Caki2 (cell line): ENCODE data around the gene VWA2. TPM values are rescaled to one million over a fixed set of nuclear protein-coding genes. Genes with fewer than 3 reads are reported as not detected.

Source experiments
- DNase-seq: peaks from one replicate; pipeline ENCODE4 v3.0.0-alpha.2; 2015; ENCODE audit warnings: low read depth
- in situ Hi-C: cut with HindIII; loops from 2 replicates; pipeline ENCODE4 v1.10.0; 2016; ENCODE audit warnings: low sequenced_read_pairs, low pct_unique_long_range_greater_than_20kb, mixed read lengths
- total RNA-seq: library from RNA; depleted of rRNA; stranded (reverse); fragments of >200 nt; shearing (Covaris generic); gene quantifications from 2 replicates; pipeline ENCODE4 v1.2.3, GENCODE V29; 2014; ENCODE audit warnings: low replicate concordance

Gene VWA2
- total RNA-seq, 1 experiment from 2014 or later, result not detected

DNA sequence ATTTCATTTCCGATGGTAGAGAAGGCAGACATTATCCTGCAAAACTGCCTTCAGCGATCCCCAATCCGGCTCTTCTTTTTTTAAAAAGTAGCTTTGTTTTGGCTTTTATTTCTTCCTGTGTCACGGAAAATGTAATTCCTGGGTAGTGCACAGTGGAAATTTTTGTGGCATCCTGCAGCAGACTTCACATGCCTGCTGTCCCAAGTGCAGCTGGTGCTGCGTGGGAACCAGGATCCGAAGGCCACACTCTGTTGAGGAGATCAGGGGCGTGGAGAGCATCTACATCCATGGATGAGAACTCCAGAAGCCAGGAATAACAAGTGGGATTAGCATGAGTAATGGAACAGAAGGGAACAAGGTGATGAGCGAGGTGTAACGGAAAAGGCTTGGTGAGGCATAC is 4.6 kb downstream of the VWA2 start:
- in situ Hi-C loops, result no loop called here
- no peak for DNase-seq

DNA sequence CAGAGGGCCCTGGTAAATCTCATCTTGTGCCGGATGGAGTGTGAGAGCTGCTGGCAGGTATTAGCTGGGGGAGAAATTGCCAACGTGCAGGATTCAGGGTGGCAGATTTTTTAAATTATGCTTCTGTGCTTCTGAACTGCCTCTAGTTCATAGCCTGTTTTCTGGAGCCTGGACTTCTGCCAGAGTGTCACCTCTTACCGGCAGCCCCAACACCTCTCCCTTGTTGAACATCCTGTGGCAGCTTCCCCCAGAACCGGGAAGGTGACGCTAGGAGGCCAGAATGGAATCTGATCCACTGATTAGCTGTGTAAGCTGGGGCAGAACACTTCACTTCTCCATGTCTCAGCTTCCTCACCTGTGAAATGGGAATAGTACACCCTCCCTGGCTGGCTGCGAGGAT is 5.1 kb downstream of the VWA2 start:
- in situ Hi-C loops, result no loop called here
- no peak for DNase-seq

DNA sequence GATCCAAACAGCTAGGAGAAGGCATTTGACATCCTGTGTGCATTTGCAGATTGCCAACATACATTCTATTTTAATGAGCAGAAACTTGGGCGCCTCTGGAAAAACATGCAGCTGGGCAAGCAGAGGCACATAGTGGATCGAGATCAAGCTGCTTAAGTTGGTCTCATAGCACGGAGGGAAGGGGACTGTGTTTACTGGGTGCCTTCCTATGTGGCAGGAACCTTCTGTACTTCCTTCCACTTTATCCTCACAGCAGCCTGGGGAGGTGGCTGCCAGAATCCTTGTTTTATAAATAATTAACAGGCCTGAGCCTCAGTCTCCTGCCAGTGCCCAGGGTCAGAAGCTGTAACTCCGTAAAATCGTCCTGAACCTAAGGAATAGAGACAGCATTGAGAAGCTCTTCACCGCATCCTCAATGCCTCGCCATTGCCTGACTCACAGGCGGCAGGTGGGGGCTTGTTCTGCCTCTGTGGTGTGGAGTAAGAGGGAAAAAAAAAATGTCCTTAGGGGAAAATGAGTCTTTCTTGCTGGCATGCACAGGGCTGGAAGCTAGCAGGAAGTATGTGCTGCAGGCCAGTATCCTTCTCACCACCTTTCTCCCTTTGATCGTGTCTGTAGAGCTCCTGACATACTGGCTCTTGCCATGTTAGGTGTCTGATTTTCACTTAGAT is 6.2 kb downstream of the VWA2 start:
- no peak for DNase-seq
- in situ Hi-C loops, result no loop called here

DNA sequence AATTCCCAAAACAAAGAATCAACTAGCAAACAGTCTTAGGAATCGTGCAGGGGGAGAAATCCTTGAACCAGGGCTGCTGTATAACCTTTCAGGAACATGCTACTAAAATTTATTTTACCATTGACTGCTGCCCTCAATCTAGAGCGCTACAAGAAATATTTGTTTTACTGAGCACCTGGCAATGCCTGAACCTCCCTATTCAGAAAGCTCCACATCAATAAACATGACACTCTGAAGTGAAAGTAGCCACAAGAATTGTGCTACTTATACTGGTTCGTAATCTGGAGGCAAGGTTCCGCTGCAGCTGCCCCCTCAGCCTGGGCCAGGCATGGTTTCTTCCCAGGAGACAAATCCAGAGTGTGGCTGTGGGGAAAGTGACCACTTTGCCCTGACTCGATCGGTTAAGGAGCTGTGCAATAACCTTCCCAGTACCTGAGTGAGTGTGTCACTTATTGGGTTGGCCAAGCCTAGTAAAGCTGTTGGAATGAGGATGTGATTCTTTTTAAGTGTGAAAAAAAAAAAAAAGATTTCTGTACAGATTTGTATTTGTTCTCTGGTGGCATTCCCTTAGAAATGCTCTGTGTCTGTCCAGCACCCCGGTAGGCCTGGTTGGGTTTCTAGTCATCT is 7.7 kb downstream of the VWA2 start:
- DNase-seq, result peak; percentile 26
- in situ Hi-C loops, result no loop called here

DNA sequence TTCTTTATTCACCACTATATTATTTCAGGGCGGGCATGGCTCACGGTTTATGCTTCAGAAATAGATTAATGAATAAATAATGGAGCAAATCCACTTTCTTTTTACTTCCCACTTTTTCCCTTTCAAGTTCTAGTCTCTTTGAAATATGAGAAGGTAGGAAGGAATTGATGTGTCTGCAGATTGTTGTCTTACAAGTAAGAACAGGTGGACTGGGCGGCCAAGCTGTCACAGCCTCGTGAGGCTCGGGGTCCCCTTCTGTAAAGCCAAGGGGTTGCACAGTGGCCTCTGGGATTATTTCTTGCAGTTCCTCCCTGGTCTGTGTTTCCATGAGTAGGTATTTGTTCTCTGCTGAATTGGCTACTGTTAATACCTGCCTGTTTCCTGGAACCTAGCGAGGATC is 11.2 kb downstream of the VWA2 start:
- in situ Hi-C loops, result no loop called here
- no peak for DNase-seq

DNA sequence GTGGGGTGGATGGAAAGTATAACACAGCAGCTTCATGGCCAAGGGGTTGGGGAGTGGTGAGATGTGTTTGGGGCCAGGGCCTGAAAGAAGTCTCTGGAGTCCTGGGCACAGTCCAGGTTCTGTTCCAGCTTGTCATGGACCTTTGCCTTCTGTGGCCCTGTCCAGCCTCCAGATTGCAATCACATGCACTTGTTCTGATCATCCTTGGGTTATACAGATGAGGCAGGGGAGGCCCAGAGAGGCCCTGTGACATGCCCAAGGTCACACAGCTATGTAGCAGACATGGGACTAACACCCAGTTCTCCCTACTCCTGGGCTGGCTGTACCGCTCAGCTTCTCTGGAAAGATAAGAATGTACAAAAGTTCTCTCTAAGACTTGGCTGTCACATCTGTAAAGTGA is 11.7 kb downstream of the VWA2 start:
- no peak for DNase-seq
- in situ Hi-C loops, result no loop called here

DNA sequence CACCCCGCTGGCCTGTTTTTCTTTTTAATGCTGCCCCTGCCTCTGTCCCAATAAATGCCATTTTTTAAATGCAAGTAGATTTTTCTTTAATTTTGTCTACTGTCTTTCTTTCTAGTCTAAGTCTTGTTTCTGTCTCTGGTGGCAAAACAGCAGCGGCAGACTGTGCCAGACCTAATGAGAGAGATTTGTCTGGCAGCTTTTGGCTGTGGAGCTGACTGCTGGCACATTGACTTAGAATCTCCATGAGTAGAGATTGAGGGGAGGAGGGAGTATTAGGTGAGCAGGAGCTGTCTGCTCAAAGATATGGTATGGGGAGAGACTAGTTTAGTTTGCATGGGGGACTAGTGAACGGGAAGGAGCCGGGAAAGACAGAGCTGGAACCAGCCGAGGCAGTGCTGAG is 13.0 kb downstream of the VWA2 start:
- DNase-seq, result no peak

DNA sequence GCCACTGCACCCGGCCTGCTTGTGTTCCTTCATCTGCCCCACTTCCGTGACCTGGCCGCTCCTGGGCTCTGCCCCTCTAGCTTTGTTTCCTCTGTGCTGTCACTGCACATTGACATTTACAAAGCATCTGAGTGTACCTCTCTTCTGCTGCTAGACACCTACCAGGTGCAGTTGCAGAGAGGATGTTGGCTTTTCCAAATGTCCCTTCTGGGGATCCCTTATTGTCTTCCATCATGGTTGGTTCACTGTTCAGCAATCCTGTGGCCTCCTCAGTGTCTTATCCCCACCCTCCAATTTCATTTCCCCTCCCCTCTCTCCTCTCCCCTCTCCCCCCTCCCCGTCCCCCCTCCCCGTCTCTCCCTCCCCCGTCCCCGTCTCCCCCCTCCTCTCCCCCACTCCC is 13.8 kb downstream of the VWA2 start:
- in situ Hi-C loops, result no loop called here
- DNase-seq, result no peak

More for the DNA sequence above, 13.0 kb downstream of the VWA2 start:
- in situ Hi-C loops, result no loop called here

DNA sequence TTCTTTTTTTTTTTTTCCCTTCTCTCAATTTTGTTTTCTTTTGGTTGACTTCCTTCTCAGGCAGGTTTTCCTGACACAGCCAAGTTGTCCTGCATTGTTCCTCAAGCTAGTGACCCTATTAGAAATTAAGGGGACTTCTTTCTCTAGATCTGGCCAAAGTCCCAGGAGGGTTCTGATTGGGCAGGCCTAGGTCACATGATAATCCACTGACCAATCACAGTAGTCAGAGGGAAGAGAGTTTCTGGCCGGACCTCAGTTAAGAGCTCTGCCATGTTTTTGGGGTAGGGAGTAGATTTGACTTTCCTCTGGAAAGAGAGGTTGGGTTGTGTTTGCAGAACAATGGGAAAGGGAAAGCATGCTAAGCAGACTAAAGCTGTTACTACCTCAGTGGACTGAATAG is 16.2 kb downstream of the VWA2 start:
- no peak for DNase-seq
- in situ Hi-C loops, result no loop called here

DNA sequence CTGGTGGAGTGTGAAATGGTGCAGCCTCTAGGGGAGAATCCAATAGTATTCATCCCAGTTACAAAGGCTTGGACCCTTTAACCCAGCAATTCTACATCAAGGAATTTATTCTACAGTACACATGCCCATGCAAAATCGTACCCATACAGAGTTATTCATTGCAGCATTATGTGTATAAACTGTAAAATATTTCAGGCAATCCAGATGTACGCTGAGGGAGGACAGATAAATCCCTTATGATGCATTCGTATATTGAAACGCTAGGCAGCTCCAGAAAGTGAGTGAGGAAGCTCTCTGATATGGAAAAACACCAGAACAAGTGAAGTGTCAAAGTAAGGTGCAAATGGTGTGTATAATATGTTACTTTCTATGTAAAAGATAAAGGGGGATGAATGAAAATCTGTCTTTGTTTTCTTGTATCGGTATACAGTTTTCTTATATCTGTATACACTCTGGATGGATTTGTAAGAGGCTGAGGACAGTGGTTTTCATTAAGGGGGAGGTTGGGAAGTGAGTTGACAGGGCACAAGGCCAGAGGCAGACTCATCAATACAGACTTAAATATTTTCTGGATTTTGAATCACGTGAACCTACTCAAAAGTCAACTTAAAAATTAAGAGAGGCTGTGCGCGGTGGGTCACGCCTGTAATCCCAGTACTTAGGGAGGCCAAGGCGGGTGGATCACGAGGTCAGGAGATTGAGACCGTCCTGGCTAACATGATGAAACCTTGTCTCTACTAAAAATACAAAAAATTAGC is 17.1 kb downstream of the VWA2 start:
- in situ Hi-C loops, result no loop called here
- no peak for DNase-seq

DNA sequence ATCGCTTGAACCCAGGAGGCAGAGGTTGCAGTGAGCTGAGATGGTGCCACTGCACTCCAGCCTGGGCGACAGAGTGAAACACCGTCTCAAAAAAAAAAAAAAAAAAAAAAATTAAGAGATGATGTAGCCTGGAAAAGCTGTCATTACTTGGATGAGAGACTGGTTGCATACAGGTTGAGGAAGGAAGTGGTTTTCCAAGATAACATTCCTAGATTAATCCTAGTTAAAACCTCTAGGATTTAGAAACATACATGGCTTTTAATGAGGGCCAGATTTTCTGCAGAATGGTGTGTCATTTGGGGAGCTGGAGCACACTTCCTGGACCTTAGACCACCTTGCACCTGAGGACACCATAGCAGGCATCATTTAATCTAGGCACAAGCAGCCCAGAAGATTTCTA is 17.8 kb downstream of the VWA2 start:
- DNase-seq, result no peak
- in situ Hi-C loops, result no loop called here

DNA sequence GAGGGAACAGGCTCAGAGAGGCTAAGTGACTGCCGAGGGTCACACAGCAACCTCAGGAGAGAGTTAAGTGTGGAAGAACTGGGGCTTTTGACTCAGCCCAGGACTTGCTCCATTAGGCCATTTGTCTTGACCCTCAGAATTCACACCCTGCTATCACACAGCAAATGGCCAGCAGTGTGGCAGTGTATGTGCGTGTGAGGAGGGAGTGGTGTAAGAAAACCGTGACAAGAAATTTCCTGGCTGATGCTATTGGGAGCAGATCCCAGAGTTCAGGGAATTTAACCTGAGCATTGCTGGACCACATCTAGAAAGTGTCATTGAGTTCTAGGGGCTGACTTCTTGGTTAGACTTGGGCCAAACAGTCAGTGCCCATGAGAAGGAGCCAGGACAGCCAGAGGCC is 18.4 kb downstream of the VWA2 start:
- in situ Hi-C loops, result no loop called here

DNA sequence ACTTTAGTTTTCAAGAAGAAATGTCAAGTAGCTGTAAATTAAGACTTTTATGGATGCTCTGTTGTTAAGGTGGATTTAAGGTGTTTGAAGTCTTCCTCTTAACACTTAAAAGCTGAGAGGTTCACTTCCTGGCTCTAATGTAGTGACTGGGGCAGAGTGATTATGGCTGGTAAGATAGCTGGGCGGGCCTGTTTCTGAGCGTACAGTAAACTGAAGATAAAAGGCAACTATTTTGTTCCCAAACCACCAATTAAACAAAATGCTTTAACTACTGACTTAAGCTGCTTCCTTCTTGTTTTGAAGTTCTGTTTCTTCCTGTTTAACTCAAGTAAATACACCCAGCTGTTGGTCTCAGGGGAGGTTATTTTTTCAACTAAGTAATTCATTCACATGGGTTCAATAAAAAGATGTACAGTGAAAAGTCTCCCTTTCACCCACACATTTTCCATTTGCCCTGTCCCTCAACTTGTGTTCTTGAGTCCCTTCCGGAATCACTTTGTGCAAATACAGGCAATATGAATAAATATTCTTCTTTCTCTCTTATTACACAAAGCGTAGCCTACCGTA is 19.3 kb downstream of the VWA2 start:
- no peak for DNase-seq
- in situ Hi-C loops, result no loop called here

More for the DNA sequence above, 18.4 kb downstream of the VWA2 start:
- DNase-seq, result no peak

DNA sequence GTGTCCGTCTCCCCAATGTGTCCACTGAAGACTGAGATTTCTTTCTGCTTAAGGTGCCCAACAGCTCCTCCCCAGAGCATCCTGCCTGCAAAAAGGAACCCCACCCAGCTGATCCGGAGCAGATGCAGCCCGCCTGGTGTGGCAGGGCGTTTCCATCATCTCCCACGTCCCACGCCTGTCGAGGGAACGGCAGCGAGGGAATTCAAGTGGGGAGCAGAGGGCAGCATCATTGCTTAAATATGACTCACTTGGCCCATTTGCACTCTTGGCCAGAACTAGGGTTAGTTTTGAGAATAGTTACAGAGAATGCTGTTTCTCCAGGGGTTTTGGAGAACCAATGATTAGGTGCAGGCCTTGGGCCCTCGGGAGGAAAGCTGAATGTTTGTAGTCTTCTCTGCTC is 20.8 kb downstream of the VWA2 start:
- in situ Hi-C loops, result no loop called here
- DNase-seq, result no peak

DNA sequence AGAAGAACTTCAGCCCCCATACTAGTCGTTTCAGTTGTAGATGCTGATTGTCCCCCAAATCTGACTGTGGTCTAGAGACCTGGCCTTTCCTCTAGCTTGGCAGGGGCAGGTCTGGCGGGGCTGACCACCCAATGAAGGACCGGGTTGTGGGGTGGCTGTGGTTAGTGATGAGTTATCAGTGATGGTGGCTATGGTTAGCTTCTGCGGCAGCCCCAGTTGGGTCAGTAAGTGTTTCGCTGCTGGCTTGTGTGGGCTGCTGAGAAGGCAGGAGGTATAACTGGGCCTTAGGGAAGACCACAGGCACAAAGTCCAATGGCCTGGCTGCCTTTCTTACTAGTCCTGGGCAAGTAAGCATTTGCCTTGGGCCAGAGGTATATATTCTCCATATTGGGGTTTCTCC is 21.3 kb downstream of the VWA2 start:
- DNase-seq, result no peak
- in situ Hi-C loops, result no loop called here

DNA sequence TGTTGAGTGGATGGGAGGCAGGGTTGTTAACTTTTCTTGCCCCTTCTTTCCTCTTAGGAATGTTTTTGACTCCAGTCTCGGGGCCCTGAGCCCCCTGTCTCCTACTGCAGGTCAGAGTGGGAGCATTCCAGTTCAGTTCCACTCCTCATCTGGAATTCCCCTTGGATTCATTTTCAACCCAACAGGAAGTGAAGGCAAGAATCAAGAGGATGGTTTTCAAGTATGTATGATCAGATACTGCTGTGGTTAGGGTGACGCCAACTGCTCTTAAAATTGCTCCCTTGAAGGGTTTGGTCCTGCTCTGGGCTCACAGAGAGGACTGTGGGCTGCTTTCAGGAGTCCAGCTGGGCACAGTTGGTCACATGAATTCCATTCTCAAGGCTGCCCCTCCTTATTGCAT is 22.0 kb downstream of the VWA2 start:
- in situ Hi-C loops, result no loop called here
- peak; percentile 18 for DNase-seq

DNA sequence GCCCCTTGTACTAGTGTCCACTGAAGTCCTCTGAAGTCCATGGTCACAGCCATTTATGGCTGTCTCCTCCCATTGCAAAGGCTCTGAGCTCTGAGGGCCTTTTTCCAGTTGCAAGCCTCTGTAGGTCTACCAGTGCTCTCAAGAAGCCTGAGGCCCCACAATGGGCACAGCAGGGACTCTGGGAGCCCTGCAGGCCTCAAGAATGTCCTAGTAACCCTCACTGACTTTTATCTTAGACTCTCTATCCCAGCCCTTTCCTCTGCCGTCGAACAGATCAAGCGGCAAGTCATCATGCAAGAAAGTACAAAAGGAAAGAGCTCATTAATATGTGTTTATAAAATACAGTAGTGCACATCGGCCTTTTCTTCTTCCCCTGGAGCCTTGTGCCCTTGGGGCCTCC is 23.4 kb downstream of the VWA2 start:
- in situ Hi-C loops, result no loop called here
- DNase-seq, result no peak

DNA sequence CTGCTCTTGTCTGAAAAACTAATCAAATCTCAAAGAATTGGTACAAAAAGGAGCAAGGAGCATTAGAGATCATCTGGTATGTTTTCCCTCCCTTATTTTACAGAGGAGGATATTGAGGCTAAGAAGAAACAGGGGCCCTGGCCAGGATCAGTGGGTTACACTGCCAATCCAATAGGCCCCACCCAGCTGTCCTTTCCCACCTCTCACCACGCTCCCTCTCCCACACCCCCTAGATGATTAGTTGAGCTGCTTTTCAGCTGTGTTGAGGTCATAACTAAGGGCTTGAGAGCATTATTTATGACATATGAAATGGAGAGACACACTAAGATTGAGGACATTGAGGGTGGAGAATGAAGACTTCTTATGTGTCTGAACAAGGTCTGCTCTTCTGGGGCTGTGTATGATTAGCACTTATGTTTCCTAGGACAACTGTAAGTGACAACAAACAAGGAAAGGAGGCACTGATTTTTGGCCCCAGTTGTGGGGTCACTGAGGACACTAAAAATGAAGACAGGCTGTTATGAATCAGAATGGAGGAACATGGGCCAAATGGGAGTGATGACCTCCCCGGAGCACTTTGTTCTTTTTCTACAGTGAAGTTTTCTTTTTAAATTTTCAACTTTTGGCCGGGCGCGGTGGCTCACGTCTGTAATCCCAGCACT is 26.5 kb downstream of the VWA2 start:
- no peak for DNase-seq
- in situ Hi-C loops, result no loop called here

DNA sequence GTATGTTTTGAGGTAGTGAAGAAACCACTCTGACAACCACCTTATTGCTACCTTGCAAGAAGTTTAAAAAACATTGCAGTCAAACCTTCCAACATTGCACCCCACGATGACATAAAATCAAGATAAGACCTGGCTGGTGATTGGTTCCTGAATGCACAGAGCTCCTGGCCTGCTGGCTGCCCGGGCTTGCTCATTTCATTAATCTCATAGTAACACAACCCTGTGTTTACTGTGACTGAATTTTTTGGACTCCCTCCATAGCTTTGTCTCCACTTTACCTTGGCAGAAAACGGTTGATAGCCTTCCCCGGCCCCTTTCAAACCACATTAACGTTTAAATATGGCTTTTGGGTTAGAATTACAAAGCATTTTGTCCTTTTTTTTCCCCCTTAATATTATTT is 27.5 kb downstream of the VWA2 start:
- in situ Hi-C loops, result no loop called here
- DNase-seq, result no peak
